GM21423 (cell line): Measurements from ENCODE around the gene EMP2.
"Not testable (repeated sequence)": the region's sequence is repeated elsewhere in the genome, so short reads cannot be mapped to it uniquely, and the experiment has no call there.

Experiments
- ATAC-seq: cut with Tn5 transposase; IDR thresholded peaks from one replicate; pipeline ENCODE4 v1.9.1; 2021; ENCODE audit warnings: mild to moderate bottlenecking, moderate library complexity; ENCODE audit not compliant: unreplicated experiment

EMP2 gene

DNA sequence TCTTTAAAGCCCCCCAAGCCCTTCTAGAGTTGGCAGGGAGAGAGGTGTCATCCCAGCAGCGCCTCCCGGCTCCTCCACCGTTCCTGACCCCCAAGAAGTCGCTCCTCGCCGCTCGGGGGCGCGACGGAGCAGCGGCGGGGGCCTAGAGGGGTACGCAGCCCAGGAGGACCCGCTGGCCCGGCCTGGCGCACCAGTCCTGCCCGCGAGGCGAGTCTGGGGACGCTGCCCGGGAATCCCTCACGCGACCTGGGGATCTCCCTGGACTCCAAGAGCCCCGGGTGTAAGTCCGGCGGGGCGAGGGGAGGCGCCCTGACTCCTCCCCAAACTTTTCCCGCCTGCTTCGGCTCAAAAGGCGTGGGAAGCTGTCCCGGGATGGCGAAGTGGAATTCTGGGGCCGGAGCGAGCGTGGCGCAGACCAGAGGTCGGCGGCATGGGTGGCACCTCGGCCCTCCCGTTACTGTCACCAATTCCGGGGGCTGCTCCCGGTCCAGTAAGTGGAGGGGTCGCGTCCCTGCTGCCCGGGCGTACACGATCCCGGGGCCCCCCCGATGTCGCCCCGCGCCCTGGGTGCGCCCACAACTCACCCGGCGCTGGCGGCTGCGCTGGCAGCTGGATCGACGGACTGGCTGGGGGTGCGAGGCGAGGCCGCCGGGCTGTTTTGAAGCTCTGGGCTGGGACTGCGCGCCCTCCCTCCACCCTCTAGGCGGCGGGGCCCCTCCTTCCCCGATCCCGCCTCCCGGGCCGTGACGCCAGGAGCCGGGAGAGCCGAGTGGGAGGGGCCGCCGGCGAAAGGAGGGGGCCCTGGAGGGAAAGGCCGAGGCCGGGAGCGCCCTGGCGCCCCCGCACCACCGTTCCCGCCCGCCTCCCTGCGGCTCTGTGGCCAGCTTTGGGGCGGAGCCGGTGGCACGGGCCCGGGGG, at the start of gene EMP2:
TSS of gene EMP2 (minus strand) at position 634 of the 918 bp plus-strand sequence. CDS start 32,981 bp downstream, outside the sequence.
- no peak for ATAC-seq

DNA sequence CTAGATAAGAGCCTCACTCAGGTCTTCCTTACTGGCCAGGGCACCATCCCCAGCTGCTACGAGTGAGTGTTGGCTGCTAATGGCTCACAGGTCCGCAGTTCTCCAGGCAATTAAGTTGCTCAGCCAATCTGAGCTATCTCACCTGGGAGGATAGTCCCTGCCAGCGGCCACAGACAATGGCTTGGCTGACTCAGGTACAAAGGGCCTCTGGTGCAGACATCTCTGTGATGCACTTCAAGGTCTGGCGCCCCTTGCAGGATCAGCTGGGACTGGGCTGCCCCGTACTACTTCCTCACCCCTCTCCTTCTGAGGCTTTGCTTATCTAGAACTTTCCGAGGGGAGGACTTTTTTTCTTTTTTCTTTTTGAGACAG, 49.2 kb upstream of the EMP2 start:
- no peak for ATAC-seq

- ATAC-seq, result no peak
Measured at GRCh38 chr16:10625595-10626357, 45.4 kb upstream of the EMP2 start.

DNA sequence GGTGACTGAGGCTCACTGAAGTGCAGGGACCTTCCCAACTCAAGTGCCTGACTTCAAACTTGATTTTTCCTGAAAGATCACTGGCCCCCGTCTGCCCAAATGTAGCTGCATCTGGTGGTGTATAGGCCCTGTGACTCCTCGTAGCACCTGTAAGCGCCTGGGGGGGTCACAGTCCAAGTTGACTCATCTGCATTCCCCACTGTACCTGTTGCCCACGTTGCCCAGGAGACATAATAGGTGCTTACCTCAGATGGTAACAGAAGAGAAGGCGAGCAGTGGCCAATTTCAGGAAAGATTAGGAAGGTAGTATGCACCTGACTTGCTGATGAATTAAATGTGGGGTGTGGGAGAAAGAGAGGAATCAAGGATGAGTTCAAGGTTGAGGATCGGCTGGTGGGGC, 44.1 kb upstream of the EMP2 start:
- ATAC-seq, result no peak

GRCh38 chr16:10623059-10623458, 42.7 kb upstream of the EMP2 start:
- ATAC-seq, result no peak

GRCh38 chr16:10622036-10622921, 41.9 kb upstream of the EMP2 start:
- no peak for ATAC-seq

DNA sequence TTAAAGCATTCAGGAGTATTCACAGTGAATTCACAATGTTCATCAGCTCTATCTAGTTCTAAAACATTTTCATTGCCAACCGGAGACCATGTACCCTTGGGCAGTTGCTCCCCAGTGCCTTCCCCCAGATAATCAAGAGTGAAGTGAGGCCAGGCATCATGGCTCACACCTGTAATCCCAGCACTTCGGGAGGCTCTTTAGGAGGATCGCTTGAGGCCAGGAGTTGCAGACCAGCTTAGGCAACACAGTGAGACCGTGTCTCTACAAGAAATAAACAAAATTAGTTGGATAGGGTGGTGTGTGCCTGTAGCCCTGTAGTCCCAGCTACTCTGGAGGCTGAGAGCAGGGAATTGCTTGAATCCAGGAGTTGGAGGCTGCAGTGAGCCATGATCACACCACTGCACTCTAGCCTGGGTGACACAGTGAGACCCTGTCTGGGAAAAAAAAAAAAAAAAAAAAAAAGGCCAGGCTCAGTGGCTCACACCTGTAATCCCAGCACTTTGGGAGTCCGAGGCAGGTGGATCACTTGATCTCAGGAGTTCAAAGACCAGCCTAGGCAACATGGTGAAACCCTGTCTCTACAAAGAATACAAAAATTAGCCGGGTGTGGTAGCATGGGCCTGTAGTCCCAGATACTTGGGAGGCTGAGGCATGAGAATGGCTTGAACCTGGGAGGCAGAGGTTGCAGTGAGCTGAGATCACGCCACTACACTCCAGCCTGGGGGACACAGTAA, 41.0 kb upstream of the EMP2 start:
- not testable (repeated sequence) for ATAC-seq

- no peak for ATAC-seq
Measured at GRCh38 chr16:10620120-10620519, 39.7 kb upstream of the EMP2 start.

- no peak for ATAC-seq
Measured at GRCh38 chr16:10619271-10619849, 39.0 kb upstream of the EMP2 start.

DNA sequence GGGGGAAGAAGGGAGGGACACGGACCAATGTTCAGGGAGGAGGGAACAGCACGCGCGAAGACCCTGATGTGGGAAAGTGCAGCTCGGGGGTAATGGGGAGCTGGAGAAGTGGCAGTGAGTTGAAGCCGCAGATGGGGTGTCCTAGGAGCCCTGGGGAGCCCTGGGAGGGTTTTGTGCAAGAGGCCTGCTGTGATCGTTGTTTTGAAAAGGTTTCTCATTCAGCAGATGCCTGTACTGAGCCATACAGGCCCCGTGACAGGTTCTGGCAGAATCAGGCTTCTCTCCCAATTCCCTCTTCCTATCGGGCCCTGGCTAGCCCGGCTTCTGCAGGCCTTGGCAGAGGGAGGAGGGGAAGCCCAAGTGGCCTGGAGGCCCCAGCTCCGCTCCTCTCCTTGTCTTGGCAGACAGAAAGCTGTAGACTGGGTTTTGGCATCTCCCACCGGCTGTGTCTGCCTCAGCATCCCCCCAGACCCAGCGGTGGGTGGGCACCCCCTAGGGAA, 38.4 kb upstream of the EMP2 start:
- ATAC-seq, result no peak

GRCh38 chr16:10617662-10618420, 37.4 kb upstream of the EMP2 start:
- no peak for ATAC-seq

- ATAC-seq, result no peak
Measured at GRCh38 chr16:10616756-10617640, 36.6 kb upstream of the EMP2 start.

- no peak for ATAC-seq
Measured at GRCh38 chr16:10616419-10616755, 36.0 kb upstream of the EMP2 start.

GRCh38 chr16:10614685-10615084, 34.3 kb upstream of the EMP2 start:
- no peak for ATAC-seq

DNA sequence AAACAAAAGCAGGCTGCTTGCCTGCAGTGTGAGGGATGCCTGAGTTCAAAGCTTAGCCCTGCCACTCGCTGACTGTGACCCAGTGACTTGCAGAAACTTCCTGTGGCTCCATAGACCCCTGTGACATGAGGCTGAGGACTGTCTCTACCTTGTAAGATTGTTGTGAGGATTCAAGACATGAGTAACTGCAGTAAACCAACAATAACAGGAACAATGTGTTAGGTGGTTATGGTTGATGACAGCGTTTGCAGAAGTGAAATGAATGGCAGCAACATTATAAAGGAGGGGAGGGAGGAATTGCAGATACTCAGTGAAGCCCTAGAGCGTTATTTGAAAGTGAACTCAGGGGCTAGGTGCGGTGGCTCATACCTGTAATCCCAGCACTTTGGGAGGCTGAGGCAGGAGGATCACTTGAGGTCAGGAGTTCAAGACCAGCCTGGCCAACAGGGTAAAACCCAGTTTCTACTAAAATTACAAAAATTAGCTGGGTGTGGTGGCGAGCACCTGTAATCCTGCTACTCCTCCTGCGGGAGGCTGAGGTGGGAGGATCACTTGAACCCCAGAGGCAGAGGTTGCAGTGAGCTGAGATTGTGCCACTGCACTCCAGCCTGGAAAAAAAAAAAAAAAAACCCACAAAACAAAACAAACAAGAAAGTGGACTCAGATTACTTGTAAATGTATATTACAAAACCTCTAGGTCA, 33.5 kb upstream of the EMP2 start:
- ATAC-seq, result no peak

- ATAC-seq, result no peak
Measured at GRCh38 chr16:10612649-10613179, 32.3 kb upstream of the EMP2 start.

DNA sequence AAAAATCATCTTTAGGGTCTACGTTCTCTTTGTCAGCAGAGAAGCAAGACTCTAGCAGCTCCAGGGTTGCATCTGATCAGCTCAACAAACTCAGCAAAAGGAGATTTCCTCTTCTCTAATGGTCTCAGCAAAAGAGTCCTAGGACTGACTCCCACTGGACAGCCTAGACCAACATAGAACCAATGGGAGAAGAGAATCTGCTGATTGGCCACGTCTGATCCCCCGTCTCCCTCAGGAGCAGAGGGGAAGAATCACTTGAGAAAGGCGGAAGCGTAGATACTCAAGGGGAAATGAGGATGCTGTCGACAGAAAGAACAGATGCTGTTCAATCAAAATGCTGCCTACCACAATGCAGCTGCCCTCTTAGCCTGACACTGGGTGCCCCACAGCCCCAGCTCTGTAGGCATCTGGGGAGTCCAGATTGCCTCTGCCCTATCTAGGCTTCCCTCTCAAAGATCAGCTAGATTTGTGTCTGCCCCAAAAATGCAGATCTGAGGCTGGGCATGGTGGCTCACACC, 31.5 kb upstream of the EMP2 start:
- ATAC-seq, result no peak
